Cardiac septum (tissue), 1 donor: ENCODE results near the gene KCNN3. TPM values are rescaled to one million over a fixed set of nuclear protein-coding genes. Genes with fewer than 3 reads are reported as not detected.

Experiments
- DNase-seq: peaks from one replicate; pipeline ENCODE4 v3.0.0-alpha.2; 2020; ENCODE audit warnings: low spot score
- intact Hi-C: fragments of 100-400 bp; cut with DNase I; formaldehyde crosslinking; loops from one replicate; pipeline ENCODE4 v1.14.0; 2022
- total RNA-seq: library from RNA; stranded (reverse); fragmentation: NEBNext Ultra II Directional; extraction: Animal tissue kit (Norgen Biotek cat#: 25700); gene quantifications from one replicate; pipeline ENCODE4 v1.2.1, GENCODE V29; 2021
- donor health status: DM: no; HTN: no; CAD: no.

The KCNN3 gene
- total RNA-seq, 1 donor from 2014 or later: 2.8 TPM

GRCh38 chr1:154865442-154866256 lies 4.4 kb downstream of the KCNN3 start:
- no peak for DNase-seq
- intact Hi-C loops: loop anchor here (5.0 kb wide), 1 partner anchor 98 kb away; no protein-coding TSS in a partner anchor

DNA sequence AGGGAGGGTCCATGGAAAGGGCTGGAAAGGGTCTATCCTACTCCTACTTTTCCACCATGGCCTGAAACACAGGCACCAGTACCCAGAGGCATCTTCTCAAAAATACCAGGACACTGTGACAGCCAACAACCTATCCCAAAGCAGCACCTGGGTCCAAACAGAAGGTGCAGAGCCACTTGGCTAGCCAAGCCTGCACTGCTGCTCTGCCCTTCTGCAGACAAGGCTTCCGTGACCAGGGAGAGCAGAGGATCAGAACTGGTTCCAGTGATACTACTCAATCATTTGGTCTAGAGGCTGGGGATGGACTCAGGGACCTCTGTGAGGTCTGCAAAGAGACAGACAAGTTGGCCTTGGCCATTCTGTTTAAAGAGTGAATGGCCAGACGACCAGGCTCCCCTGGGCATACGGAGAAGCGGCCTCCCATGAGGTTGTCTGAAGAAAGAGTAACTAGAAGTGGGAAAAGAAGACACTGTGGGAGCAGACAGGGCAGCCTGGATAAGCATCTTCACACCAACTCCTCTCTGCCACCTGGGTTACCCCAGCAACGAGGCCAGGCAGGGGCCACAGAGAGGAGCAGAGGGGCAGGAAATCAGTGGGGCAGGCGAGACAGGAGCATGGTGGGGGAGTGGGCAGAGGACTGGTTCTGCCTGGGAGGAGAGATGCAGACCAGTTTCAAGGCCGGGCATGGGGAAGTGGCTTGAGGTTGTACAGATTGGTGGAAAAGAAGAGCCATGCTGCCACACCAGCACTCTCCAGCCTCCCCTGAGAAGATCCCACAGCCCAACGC lies 5.7 kb downstream of the KCNN3 start:
- no peak for DNase-seq
- intact Hi-C loops: no loop called here

DNA sequence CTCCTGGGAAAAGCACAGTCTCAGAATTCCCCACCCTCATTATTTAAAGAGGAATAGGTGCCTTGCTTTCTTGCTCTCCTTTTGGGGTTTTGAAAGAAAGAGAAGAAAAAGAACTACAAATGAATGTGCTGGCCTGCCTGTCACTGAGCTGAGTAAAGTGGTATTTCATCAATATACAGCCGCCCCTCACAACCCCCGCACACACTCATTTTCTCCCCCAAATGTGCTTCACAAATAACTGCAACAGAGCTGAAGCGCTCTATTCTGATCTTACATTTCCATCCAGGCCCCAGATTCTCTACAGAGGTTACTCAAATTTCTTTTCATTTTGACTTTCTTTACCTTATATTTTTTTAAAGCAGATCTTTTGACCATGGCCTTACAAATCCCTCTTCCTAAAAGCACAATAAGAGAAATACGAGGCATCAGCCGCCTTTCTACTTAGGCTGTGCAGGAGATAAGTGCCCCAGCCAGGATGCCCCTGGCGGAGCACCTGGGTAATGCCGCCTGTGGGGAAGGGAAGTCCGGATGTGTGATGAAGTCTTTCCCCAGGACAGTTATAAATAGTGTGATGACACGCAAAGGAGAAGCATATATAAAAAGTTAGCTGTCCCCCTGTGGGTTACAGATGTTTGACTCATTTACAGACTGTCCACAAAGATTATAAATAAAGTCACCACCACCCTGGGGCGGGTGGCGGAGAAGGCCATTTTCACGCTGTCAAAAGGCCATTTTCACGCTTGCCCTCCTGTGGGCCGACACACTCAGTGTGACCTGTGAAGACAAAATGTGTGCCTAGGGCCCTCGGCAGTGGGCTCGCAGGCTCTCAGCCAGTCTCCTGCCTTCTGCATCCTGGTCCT lies 6.5 kb downstream of the KCNN3 start:
- intact Hi-C loops: no loop called here

GRCh38 chr1:154862907-154863306 lies 7.2 kb downstream of the KCNN3 start:
- DNase-seq: no peak
- intact Hi-C loops: no loop called here

More for the DNA sequence above, 6.5 kb downstream of the KCNN3 start:
- no peak for DNase-seq

DNA sequence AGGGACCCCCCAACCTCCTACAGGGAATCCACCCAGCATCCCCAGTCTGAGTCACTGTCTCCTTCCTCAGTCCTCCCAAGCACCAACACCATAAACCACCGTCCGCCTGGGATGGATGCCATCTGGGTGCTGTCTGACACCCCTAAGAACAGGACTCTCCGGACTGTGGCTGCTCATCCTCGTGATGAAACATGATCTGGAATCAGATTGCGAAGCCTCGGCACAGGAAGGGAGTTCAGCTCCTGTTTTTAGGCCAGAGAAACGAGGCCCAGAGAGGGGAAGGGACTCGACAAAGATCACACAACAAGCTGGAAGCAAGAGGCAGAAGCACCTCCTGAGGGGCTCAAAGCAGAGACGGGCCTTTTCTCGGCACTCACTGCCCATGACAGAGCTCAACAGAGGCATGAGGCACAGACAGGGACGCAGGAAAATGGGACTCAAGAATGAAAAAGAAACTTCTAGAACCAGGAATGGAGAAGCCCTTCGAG lies 8.4 kb downstream of the KCNN3 start:
- intact Hi-C loops: no loop called here
- no peak for DNase-seq

DNA sequence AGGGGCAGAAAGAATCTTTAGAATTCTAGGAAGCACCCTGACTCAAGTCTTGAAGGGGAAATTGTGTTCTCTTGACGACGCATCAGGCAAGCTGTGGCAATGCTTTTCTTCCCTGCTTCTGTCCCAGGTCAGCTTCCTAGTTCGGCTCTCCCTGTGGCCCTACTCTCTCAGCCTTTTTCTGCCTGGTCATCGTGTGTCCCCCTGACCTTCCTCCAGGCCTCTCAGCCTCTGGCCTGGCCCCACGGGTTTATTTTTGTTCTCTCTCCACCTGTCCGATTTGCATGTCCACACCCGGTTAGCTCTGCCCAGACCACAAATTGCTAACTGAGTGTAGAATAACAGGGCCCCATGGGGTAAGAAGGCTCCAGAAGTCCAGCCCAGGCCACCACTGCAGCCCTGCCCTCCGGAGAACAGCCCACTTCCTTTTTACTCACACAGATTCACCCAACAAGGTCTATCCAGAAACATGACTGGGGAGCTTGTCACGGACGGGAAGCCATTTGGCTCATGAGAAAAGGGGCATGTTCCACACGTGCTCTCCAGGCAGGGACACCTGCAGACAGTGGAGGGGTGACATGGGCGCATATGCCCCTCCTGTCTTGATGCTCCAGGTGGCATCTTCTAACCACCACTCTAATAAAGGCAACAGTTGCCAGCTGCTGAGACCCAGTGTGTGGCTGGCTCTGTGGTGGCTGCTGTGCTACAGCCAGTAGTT lies 9.8 kb downstream of the KCNN3 start:
- DNase-seq: no peak
- intact Hi-C loops: no loop called here

DNA sequence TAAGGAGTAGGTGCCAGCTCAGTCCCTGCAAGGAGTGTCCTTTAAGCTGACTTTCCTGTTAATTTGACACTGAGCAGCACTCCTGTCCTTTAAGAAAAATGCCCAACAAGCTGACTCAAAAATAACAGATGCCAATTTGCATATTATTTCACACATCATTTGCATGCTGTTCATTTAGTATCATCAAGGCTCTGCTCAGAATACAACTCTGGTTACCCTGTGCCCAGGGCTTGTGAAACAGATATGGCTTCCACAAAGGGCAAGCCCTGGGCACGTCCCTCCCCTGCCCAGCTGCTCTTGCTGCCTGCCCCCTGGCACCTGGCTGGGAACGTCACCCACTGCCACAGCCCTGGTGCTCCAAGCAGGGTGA lies 10.3 kb downstream of the KCNN3 start:
- intact Hi-C loops: no loop called here
- DNase-seq: no peak

DNA sequence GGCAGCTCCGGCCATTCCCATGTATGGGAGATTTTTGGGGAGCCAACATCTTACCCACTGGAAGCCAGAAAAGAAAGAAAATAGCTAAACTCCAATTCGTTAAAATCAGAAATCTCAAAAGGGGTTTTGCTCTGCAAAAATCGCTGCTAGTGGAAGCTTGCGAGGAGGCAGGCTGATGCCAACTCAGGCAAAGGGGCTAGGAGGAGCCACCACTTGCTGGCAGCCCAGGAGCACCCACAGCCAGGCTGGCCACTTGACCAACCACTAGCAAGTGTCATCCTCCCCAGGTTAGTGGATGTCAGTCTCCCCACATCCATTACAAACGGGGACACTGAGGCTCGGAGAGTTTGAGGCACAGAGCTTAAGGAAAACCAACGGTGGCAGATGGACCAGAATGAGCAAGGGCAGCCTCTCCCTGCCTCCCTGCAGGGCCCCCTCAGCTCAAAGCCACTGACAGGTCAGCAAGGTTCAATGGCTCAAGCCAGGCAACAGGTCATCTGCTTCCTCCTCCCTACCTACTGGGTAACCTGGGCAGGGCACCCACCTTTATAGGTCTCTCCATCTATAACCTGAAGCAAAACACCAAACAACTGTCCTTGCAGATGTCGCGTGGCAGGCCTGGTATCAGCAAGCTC lies 10.8 kb downstream of the KCNN3 start:
- DNase-seq: no peak
- intact Hi-C loops: no loop called here

- DNase-seq: no peak
- intact Hi-C loops: no loop called here
Measured at GRCh38 chr1:154857441-154858215, 12.5 kb downstream of the KCNN3 start.

DNA sequence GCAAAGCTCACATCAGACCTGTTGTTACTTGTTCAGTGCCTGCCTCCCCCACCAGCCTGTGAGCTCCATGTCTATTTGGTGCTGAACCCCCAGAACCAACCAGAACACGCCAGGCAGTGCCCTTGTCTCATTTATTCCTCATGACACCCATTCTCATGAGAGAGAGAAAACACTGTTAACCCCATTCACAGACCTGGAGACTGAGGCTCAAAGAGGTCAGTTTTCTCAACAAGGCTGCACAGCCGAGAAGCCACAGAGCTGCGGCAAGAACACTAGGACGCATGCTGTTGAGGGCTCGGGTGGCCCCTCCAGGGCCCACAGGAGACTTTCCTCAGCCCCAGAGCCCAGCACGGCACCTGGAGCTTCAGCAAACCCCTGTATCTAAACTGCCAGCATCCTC lies 13.1 kb downstream of the KCNN3 start:
- intact Hi-C loops: no loop called here
- no peak for DNase-seq

GRCh38 chr1:154856544-154856943 lies 13.5 kb downstream of the KCNN3 start:
- intact Hi-C loops: no loop called here
- DNase-seq: no peak

GRCh38 chr1:154856049-154856448 lies 14.0 kb downstream of the KCNN3 start:
- no peak for DNase-seq
- intact Hi-C loops: no loop called here

GRCh38 chr1:154855186-154855851 lies 14.8 kb downstream of the KCNN3 start:
- no peak for DNase-seq
- intact Hi-C loops: no loop called here

- intact Hi-C loops: no loop called here
- DNase-seq: no peak
Measured at GRCh38 chr1:154852845-154853244, 17.2 kb downstream of the KCNN3 start.

GRCh38 chr1:154851392-154852177 lies 18.5 kb downstream of the KCNN3 start:
- intact Hi-C loops: no loop called here
- DNase-seq: no peak

GRCh38 chr1:154849645-154850131 lies 20.4 kb downstream of the KCNN3 start:
- intact Hi-C loops: no loop called here
- no peak for DNase-seq

DNA sequence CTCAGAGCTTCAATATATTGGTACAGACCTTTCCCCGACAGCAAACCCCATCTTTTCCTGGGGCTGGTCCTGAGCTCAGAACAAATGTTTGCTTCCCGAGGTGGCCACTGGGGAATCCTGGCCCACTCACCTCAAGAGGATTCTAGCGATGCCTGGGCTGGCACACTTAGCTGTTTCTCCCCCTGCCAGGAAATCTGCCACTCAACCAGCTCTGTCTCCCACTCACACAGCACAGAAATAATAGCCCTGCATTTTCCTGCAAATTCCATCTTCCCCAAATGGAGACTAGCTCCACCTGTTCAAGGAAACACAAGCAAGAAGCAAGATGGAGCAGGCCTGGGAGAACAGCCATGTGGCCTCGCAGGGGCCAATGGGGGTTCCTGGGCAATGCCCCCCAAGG lies 21.1 kb downstream of the KCNN3 start:
- intact Hi-C loops: no loop called here
- DNase-seq: no peak
